SK-N-MC (cell line): ENCODE measurements around the gene FLRT3.

Experiments
- EZH2 ChIP-seq: fragments of 200-600 bp; sonication (generic); IDR thresholded peaks from one replicate; pipeline ENCODE4 v1.6.1; 2017; ENCODE audit warnings: antibody characterized with exemption
- FOXP2 ChIP-seq: optimal IDR thresholded peaks from 2 replicates; pipeline ENCODE3; 2011; ENCODE audit warnings: mild to moderate bottlenecking, moderate library complexity; ENCODE audit not compliant: insufficient read depth; ENCODE audit errors: extremely low read length, control extremely low read depth
- POLR2AphosphoS5 ChIP-seq: IDR thresholded peaks from 2 replicates; pipeline ENCODE4 v1.6.1; 2012; ENCODE audit warnings: mild to moderate bottlenecking, low read depth, low read length, borderline replicate concordance

- TF ChIP-seq EZH2 (no peak), POLR2AphosphoS5 (no peak), FOXP2 (no peak)
These were observed 26.3 kb downstream of the FLRT3 start for GRCh38 chr20:14310977-14311627.
